Pons (tissue), 1 donor: ENCODE data around the gene CACNA1B.
"Not testable (repeated sequence)": the region's sequence is repeated elsewhere in the genome, so short reads cannot be mapped to it uniquely, and the experiment has no call there.

Source experiments
- DNase-seq: peaks from one replicate; pipeline ENCODE4 v3.0.0-alpha.2; 2016; ENCODE audit warnings: low spot score

The CACNA1B gene

DNA sequence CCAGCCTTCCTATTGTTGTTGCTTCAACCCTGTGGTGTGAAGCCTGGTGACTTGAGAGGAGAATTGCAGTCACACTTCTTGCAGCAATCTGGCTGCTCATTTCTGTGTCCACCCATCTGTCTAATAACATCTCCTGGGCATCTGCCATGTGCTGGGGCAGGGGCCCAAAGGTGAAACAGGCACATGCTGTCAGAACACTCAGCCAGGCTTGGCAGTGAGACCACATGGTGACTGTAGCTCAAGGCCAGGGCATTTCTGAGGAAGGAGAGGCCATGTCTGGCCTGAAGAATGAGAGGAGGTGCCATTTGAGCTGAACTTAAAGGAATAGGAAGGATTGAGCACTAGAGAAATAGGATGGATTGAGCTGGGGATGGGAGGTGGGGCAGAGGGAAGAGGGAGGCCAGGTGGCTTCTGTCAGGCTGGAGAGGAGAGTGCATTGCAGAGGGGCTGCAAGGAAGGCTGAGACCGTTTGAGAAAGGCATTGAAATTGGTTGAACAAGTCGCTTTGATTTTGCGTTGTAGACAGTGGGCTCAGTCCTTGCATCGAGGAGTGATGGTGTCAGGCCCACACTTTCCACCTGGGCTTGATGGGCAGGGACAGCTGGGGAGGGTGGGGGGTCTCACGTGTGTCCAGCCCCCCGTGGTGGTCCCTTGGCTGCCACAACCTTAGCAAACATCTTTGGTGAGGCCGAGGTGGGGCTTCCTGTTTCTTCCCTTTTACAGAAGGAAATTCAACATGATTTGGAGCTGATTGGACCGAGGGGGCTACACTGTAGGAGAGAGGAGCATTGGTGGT is 222.4 kb downstream of the CACNA1B start:
- DNase-seq: peak; percentile 3

DNA sequence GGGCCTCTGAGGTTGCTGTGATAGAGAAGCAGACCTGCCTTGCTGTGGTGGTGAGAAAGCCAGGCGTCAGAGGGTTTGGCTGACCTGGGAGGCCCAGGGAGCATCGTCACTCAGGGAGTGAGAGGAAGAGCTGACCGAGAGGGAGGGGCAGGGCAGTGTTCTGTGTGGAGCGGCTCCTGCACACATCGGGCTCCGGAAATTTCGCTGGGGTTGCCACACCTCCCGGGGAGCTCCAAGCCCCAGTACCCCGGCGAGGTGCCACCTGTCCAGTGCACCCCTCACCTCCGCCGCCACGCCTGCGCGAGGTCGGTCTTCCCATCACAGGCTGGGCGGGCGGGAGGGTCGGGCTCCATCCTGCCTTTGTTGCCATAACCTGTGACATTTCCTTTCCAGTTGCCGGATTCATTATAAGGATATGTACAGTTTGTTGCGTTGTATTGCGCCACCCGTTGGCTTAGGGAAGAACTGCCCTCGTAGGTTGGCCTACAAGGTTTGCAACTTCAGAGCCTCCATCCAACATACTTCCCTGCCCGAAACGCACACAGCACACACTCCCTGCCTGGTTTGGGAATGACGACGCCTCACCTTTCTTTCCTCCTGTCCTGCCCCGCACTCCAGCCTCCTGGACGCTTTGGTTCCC is 223.2 kb downstream of the CACNA1B start:
- DNase-seq: no peak

DNA sequence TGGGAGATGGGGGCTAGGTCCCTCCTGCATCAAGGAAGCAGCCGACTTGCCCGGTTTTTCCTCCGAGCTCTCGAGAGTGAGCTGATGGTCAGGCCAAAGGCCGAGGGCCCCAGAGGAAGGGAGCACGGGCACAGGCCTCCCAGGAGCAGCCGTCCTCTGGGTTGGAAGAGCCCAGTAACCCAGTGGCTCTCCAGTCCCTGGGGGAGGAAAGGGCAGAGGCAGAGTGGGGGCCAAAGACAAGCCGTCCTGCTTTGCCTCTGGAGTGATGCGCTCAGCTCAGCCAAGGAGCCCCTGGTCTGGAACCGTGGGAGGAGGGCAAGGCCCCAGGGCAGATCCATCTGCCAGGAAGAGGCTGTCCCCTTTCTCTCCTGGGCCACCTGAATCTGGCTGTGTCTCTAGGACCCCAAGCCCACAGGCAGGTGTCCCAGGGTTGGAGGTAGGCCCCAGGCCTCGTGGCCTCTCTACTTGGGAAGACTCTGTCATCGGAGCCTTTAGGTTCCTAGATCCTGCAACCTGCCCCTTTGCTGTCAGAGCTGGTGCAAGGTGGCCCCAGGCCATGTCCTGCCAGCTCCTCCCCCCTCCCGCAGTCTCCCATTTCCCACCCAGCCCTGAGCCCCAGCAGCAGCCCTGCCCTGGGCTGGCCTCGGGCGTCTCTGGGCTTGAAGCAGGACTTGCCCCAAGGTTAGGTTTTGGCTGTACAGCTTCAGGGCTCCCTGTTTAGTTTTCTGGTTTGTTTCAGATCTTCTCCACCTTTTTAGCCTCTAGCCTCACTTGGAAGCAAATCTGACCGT is 224.1 kb downstream of the CACNA1B start:
- DNase-seq: no peak

DNA sequence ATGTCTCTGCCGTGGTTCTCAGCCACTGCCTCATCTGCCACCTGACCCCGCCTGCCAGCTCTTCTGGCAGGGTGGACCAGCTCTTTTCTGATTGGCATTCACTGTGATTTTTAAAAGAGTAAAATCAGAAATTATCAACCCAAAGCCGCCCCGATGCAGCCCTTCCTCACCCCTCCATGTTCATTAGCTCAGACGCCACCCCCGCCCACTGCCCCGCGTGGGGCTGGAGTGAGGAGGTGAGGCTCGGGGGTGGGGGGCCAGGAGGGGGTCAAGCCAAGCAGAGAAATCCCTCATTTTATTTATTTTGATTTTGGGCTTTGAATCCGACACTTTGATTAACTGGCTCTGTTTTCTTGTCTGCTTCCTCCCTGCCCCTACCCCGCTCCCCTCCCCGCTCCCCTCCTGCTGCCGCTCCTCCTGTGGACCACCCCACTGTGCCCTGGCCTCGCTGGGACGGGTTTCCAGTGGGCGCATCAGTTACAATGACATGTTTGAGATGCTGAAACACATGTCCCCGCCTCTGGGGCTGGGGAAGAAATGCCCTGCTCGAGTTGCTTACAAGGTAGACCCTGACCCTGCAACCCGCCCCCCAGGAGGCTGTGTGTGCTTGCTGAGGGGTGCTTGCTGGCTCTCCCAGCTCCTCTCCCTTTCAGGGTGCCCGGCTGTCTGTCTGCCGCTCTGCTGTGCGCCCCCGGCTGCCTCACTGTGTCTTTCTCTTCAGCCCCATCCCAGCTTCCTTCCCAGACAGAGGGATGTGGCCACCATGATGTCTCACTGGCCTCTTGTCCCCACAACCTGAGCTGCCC is 224.9 kb downstream of the CACNA1B start:
- DNase-seq: no peak

DNA sequence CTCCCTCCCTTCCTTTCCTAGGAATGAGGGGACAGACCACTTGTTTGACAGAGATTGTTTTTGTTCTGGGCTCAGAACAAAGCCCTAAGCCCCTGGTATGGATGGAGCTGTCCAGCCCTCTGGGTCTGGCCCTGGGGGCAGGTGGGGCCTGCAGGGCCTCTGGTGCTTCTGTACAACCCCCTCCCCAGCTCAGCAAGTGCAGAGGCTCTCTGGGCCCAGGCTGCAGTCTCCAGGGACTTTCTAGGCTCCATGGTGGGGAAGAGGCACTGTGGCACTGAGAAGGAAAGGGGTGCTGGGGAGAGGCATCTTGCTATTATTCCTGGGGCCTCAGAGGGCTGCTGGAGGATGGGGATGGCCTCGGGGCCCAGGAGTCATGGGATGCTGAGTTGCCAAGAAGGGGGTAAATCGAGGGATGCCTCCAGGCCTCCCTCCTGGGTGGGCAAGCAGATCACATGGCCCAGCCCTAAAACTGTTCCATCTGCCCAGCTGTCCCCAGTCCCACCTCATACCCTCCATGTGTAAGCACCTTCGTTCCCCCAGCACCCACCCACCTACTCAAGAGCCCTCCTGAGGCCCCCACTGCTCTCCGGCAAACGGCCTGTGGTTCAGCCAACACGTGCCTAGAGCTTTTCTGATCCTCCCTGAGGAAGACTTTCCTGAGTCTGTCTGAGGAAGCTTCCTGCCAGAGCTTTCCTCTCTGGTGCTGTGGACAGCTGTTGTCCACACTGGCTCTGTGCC is 225.7 kb downstream of the CACNA1B start:
- no peak for DNase-seq

DNA sequence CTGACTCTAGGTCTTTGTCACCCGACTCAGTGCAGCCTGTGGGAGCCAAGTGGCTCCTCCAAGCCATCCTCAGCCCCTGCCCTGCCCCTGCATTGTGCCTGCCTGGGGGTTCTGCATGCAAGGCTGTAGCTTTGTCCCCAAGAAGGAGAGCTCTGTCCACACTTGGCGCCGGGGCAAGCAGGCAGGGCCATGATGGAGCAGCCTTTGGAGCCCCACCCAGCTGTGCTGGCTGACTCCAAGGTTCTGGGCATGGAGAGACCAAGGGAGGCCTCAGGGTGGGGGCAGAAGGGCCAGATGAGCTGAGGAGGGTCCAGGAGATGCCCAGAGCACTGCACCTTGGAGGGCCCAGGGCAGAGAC is 226.2 kb downstream of the CACNA1B start:
- no peak for DNase-seq

DNA sequence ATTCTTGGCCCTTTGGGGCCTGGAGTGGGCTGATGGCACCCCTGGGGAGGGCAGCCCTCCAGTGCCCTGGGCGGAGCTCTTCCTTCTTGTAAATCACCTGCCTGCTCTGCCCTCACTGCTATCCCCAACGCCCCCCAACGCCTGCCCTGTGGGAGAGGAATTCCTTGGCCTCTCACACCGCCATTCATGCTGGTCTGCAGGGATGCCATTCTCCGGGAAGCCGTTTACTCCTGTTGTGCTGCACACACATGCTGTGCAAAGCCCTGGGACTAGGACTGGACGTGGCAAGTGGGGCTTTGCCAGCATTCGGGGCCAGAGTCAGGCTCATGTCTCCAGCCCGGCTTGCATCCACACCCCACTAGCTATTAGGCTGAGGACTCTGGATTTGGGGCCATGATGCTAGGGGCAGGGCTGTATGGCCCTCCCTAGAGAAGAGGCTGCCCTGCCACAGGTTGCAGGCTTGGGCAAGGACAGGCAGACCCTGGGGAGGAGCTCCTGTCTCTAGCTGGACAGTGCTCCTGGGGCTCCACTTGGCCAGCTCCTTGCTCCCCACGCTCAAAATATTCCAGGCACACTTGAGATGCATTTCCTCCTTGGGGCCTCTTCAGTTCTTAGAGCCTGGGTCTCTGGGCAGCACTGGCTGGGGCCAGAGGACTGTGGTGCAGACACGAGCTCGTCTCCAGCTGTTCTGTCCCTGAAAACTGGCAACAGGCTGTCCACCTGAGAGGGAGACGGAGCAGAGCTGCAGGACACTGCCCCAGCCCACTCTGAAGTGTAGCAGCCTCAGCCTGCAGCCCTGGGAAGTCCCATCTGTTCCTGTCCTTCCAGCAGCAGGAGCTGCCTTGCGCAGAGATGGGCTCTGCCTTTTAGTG is 226.9 kb downstream of the CACNA1B start:
- DNase-seq: no peak

DNA sequence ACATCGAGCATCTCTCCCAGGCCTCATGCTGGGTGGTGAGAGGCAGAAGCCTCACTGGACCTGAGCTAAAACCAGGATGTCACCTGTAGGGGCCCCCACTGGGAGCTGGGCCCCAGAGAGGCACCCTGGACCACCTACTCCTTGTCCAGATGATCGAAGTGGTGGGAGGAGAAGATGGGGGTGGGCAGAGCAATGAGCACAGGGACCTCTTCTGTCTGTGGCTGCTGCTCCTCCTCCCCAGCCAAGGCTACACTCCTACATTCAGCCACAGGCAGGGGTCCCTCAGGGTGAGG is 227.5 kb downstream of the CACNA1B start:
- no peak for DNase-seq

DNA sequence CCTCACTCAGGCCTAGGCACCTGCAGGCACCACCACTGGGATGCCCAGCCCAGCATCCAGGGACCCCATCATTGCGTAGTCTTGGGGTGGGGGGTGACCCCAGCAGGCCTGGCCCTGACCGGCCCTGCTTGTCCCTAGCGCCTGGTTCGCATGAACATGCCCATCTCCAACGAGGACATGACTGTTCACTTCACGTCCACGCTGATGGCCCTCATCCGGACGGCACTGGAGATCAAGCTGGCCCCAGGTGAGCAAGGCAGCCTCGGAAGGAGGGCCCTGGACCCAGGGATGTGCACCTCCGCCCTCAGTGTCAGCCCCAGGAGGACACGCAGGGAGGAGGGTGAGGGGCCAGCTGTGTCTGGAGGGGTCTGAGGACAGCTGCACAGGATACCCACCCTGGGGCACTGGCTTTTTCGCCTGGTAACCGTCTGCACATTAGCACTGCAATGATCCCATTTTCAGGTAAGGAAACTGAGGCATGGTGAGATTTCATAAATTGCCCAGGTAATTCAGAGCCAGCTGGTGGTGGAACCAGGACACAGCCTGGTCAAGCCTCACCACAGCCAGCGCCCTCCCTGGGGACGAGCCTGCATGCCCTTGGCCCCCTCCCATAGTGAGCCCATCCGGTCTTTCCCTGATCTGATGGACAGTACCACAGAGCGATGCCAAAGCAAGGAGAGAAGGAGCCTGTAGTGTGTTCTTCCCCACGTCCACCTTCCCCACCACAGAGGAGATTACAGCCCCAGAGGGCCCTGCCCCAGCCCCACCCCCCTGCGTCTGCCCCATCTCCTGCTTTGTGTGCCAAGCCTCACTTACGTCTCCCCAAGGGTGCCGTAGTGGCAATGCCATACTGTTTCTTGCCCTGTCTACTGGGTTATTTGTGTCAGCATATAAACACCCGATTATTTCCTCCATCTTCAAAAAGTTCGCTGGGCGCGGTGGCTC is 228.3 kb downstream of the CACNA1B start:
- DNase-seq: no peak

DNA sequence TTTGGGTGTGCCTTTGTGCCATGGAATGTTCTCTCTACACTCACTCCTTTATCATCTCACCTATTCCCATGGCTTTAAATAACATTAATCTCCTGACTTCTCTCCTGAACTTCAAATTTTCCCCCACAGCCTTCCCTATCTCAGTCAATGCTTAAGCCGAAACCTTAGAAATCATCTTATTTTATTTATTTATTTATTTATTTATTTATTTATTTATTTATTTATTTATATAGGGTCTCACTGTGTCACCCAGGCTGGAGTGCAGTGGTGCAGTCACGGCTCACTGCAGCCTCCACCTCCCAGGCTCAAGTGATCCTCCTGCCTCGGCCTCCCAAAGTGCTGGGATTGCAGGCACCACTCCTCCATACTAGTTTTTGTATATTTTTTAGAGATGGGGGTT is 229.5 kb downstream of the CACNA1B start:
- not testable (repeated sequence) for DNase-seq

DNA sequence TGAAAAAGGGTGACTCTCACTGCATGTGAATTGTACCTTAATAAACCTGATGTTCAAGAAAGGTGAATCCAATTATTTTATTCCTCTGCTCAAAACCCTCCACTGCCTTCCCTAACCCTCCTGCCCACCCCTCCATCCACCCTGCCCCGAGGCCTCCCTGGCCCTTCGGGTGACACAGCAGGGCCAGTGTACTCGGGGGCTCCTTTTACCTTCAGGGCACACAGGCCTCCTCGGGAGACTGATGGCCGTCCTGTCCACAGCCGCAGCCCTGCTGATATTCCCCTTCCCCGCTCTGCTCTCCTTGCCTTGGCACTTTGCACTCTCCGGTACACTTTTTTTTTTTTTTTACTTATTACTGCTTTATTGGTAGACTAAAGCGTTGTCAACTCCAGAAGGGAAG is 234.0 kb downstream of the CACNA1B start:
- DNase-seq: no peak

DNA sequence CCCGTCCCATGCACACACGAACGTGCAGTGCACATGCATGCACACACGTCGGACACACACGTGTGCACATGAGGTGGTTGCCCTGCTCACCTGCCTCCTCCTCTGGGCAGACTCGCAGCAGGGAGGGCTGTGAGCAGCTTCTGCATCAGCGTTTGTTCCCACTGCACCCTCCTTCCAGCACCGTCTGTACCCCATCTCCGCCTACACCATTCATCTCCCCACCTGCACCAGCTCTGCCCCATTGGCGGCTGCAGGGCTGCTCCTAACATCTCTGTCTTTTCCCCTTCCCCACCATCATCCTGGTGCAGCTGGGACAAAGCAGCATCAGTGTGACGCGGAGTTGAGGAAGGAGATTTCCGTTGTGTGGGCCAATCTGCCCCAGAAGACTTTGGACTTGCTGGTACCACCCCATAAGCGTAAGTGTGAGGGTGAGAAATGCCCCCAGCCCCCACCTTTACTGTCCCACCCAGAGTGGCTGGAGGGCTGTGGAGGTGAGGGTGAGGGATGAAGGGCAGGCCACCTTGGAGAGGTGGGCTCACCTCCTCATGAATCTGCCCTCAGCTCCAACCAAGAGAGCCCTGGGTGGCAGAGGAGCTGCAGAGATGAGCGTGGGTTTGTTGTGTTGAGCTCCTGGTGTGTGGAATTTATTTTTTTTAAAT is 234.6 kb downstream of the CACNA1B start:
- no peak for DNase-seq

DNA sequence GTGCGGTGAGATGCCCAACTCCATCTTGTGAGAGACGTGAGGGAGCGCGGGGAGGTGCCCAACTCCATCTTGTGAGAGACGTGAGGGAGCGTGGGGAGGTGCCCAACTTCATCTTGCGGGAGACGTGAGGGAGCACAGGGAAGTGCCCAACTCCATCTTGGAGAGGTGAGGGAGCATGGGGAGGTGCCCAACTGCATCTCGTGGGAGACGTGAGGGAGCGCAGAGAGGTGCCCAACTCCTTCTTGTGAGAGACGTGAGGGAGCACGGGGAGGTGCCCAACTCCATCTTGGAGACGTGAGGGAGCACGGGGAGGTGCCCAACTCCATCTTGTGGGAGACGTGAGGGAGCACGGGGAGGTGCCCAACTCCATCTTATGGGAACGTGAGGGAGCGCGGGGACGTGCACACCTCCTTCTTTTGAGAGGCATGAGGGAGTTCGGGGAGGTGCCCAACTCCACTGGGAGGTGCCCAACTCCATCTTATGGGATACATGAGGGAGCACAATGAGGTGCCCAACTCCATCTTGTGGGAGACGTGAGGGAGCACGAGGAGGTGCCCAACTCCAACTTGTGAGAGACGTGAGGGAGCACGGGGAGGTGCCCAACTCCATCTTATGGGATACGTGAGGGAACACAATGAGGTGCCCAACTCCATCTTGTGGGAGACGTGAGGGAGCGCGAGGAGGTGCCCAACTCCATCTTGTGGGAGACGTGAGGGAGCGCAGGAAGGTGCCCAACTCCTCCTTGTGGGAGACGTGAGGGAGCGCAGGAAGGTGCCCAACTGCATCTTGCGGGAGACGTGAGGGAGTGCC is 235.4 kb downstream of the CACNA1B start:
- no peak for DNase-seq

DNA sequence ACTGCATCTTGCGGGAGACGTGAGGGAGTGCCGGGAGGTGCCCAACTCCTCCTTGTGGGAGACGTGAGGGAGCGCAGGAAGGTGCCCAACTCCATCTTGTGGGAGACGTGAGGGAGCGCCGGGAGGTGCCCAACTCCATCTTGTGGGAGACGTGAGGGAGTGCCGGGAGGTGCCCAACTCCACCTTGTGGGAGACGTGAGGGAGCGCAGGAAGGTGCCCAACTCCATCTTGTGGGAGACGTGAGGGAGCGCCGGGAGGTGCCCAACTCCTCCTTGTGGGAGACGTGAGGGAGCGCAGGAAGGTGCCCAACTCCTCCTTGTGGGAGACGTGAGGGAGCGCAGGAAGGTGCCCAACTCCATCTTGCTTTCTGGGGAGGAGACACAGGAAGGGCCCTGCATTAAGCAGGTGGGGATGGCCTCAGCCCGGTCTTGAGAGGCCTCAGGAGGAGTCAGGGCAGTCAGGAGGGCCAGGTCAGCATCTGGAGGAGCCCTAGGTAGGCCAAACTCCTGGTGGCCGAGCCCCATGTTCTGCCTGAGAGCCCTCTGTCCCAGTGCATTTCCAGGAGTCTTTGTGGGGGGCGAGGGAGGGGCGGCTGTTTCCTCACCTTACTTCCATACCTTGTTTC is 236.2 kb downstream of the CACNA1B start:
- DNase-seq: not testable (repeated sequence)

DNA sequence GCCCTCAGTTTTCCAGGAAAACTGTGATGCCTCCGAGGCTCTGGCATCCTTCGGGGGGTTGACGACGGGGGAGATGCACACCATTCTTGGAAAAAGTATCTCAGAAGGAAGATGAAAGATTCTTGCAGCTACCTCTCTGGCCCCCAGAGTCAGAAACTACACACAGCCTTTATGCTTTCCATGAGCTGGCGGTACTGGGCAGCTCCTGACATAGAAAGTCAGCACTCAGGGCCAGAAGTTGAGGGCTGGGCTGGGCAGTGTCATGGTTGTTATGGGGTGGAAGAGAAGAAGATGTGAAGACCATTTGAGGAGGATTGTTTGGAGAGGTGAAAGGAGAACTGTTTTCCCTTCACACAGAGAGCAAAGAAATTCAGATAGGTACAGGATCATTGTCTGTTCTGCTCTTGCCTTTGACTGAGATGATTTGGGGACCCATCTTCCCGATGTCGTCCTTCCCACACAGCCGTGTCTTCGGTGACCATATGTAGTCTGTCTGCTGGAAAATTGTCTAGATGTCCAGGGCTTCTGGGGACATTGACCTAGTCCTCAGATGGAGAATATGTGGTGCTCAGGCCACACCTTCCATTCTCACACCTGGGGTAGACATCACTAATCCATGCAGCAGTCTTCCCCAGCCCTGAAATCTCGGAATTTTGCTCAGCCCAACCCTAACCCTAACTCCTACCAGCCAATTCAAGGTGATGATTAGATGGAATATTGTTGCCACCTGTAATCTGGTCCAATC is 237.1 kb downstream of the CACNA1B start:
- DNase-seq: no peak

DNA sequence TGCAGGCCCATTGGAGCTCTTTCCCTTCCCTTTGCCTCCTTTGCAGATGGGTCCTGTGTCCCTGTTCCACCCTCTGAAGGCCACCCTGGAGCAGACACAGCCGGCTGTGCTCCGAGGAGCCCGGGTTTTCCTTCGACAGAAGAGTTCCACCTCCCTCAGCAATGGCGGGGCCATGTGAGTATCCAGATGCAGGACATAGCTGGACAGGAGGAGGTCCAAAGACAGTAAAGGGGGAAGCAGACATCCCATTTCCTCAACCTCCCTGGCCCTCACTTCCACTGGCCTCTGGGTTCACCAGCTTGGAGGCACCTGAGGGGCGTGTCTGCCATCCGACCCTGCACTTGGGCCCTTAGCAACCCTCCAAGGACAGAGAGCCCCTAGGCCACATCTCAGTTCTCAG is 237.9 kb downstream of the CACNA1B start:
- DNase-seq: no peak

DNA sequence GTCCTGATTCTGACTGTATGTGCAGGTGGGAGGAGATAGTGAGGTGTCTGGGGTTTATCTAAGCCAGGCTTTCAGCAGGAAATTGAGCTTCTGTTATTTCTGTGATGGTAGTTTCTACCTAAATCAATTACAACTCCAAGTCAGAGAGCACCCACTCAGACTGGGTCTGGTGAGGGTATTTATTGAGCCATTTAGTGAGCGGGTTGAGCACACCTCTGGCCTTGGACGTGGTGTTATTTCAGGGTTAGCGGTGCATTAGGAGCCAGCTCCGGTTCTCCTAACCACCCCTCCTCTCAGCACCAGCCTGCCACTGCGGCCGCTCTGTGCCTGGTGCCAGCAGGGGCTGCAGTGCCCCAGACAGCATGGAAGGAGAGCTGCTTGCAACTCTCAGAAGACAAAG is 238.9 kb downstream of the CACNA1B start:
- no peak for DNase-seq
